Ishikawa (cell line): ENCODE measurements around the gene WWOX.

ENCODE experiments used
- CEBPB ChIP-seq: IDR thresholded peaks from 2 replicates; pipeline ENCODE4 v1.6.1; 2012
- CREB1 ChIP-seq: IDR thresholded peaks from 2 replicates; pipeline ENCODE4 v1.6.1; 2012; ENCODE audit warnings: low read depth
- EGR1 ChIP-seq: IDR thresholded peaks from 2 replicates; pipeline ENCODE4 v1.6.1; 2012
- EP300 ChIP-seq: IDR thresholded peaks from 2 replicates; pipeline ENCODE4 v1.6.1; 2012; ENCODE audit warnings: borderline replicate concordance
- FOXM1 ChIP-seq: IDR thresholded peaks from 2 replicates; pipeline ENCODE4 v1.6.1; 2012; ENCODE audit warnings: low read depth, borderline replicate concordance
- MAX ChIP-seq: IDR thresholded peaks from 2 replicates; pipeline ENCODE4 v1.6.1; 2012
- NFIC ChIP-seq: IDR thresholded peaks from 2 replicates; pipeline ENCODE4 v1.6.1; 2012
- RAD21 ChIP-seq: IDR thresholded peaks from 2 replicates; pipeline ENCODE4 v1.6.1; 2012; ENCODE audit warnings: low read depth
- REST ChIP-seq: IDR thresholded peaks from 2 replicates; pipeline ENCODE4 v1.6.1; 2012; ENCODE audit warnings: low read depth, mild to moderate bottlenecking
- TAF1 ChIP-seq: IDR thresholded peaks from 2 replicates; pipeline ENCODE4 v1.6.1; 2012; ENCODE audit warnings: low read depth, mild to moderate bottlenecking
- TCF12 ChIP-seq: IDR thresholded peaks from 2 replicates; pipeline ENCODE4 v1.6.1; 2012; ENCODE audit warnings: low read depth
- TEAD4 ChIP-seq: IDR thresholded peaks from 2 replicates; pipeline ENCODE4 v1.6.1; 2012
- USF1 ChIP-seq: IDR thresholded peaks from 2 replicates; pipeline ENCODE4 v1.6.1; 2012
- YY1 ChIP-seq: IDR thresholded peaks from 2 replicates; pipeline ENCODE4 v1.6.1; 2012; ENCODE audit warnings: low read depth
- ZBTB7A ChIP-seq: IDR thresholded peaks from 2 replicates; pipeline ENCODE4 v1.6.1; 2012; ENCODE audit warnings: low read depth

Gene WWOX

GRCh38 chr16:78611318-78611717 is 511.9 kb downstream of the WWOX start:
- TF ChIP-seq FOXM1 = no peak
- TF ChIP-seq USF1 = no peak
- TF ChIP-seq TEAD4 = no peak
- TF ChIP-seq NFIC = no peak
- no peak for TF ChIP-seq YY1
- TF ChIP-seq CEBPB = no peak
- no peak for TF ChIP-seq EGR1
- TF ChIP-seq REST = no peak
- no peak for TF ChIP-seq MAX

- TF ChIP-seq MAX (no peak), TEAD4 (no peak), TCF12 (no peak), TAF1 (no peak), RAD21 (no peak), ZBTB7A (no peak), YY1 (no peak), CREB1 (no peak), EP300 (no peak), REST (no peak), CEBPB (no peak), USF1 (no peak), FOXM1 (no peak), EGR1 (no peak), NFIC (no peak)
Measured at GRCh38 chr16:78619811-78620210, 520.4 kb downstream of the WWOX start.

- TF ChIP-seq REST = no peak
- no peak for TF ChIP-seq TCF12
- no peak for TF ChIP-seq MAX
- TF ChIP-seq YY1 = no peak
- TF ChIP-seq CEBPB = no peak
- TF ChIP-seq USF1 = no peak
- no peak for TF ChIP-seq RAD21
- no peak for TF ChIP-seq TEAD4
- TF ChIP-seq CREB1 = no peak
- TF ChIP-seq FOXM1 = no peak
- TF ChIP-seq EP300 = no peak
- TF ChIP-seq NFIC = no peak
- no peak for TF ChIP-seq TAF1
- TF ChIP-seq ZBTB7A = no peak
- TF ChIP-seq EGR1 = no peak
Measured at GRCh38 chr16:78620291-78620690, 520.8 kb downstream of the WWOX start.

GRCh38 chr16:78623796-78624195 is 524.3 kb downstream of the WWOX start:
- TF ChIP-seq EP300 (no peak), NFIC (no peak), YY1 (no peak), TEAD4 (no peak), ZBTB7A (no peak), REST (no peak), USF1 (no peak), MAX (no peak), CREB1 (no peak), CEBPB (no peak), EGR1 (no peak)
